Lung (tissue), 12 donors: ENCODE results near the gene MAL. TPM values are rescaled to one million over a fixed set of nuclear protein-coding genes. Genes with fewer than 3 reads are reported as not detected.

Experiments used
- ATAC-seq: fragments of 200-7000 bp; cut with Tn5 transposase; one replicate; pipeline ENCODE4 v1.9.1; 2020; ENCODE audit warnings: moderate number of reproducible peaks; ENCODE audit not compliant: insufficient read depth, low FRiP score
- DNase-seq, 3 donors: peaks; one replicate each; pipeline ENCODE4 v3.0.0-alpha.2; 2013 to 2017
- H3K27ac ChIP-seq, 2 donors: one replicate each; pipeline ENCODE4 v1.5.1; 2013; ENCODE audit warnings: mild to moderate bottlenecking in 2 of 2, moderate library complexity in 2 of 2, control low read depth in 1 of 2, inconsistent platforms in 1 of 2, low read depth in 1 of 2, low read length in 1 of 2
- H3K27me3 ChIP-seq, 3 donors: one replicate each; pipeline ENCODE4 v1.5.1; 2013; ENCODE audit warnings: low read length in 2 of 3; ENCODE audit not compliant: control insufficient read depth in 3 of 3, insufficient read depth in 3 of 3
- H3K36me3 ChIP-seq, 4 donors: one replicate each; pipeline ENCODE4 v1.5.1; 2013; ENCODE audit warnings: low read length in 4 of 4, mild to moderate bottlenecking in 1 of 4, moderate library complexity in 1 of 4; ENCODE audit not compliant: control insufficient read depth in 4 of 4, insufficient read depth in 4 of 4
- H3K4me1 ChIP-seq, 5 donors: one replicate each; pipeline ENCODE4 v1.5.1; 2013; ENCODE audit warnings: low read length in 5 of 5, mild to moderate bottlenecking in 2 of 5, moderate library complexity in 1 of 5; ENCODE audit not compliant: control insufficient read depth in 5 of 5, insufficient read depth in 5 of 5
- H3K4me3 ChIP-seq: one replicate; pipeline ENCODE4 v1.5.1; 2013; ENCODE audit warnings: mild to moderate bottlenecking, control low read depth, moderate library complexity
- H3K9ac ChIP-seq, 2 donors: one replicate each; pipeline ENCODE4 v1.5.1; 2013; ENCODE audit warnings: low read length in 2 of 2, control low read depth in 1 of 2; ENCODE audit not compliant: insufficient read depth in 1 of 2
- H3K9me3 ChIP-seq, 4 donors: one replicate each; pipeline ENCODE4 v1.5.1; 2013; ENCODE audit warnings: low read length in 3 of 4, mild to moderate bottlenecking in 1 of 4, moderate library complexity in 1 of 4; ENCODE audit not compliant: control insufficient read depth in 4 of 4, insufficient read depth in 3 of 4
- CTCF ChIP-seq: IDR thresholded peaks from 2 replicates; pipeline ENCODE4 v1.5.1; 2012; ENCODE audit warnings: mild to moderate bottlenecking; ENCODE audit errors: control extremely low read depth, extremely low read depth
- WGBS, 2 donors: extraction: QIAGEN DNeasy Blood & Tissue Kit; methylation state at CpG; one replicate each; pipeline ENCODE4 v1.1.7; 2013; 5-methylcytosine and 5-hydroxymethylcytosine counted together
- polyA plus RNA-seq, 2 donors: library from polyadenylated mRNA; stranded (reverse); fragments of 200-250 nt; gene quantifications; one replicate each; pipeline ENCODE4 v1.2.1, GENCODE V29; 2013
- total RNA-seq, 2 donors: library from RNA; depleted of rRNA in 1 of 2; stranded (reverse); fragments of >200 nt in 1 of 2; gene quantifications; one replicate each; pipeline ENCODE4 v1.2.1, GENCODE V29; 2014 to 2021
- donor health status: control.
- donor health status: control.
- donor health status: Bipolar disorder and iron deficiency.
- donor health status: healthy.
- donor health status: DM: yes; HTN: yes; CAD: no.

MAL gene
- total and polyA plus RNA-seq, 4 donors = 1.3 to 19.0 (median 10.5) TPM

- H3K36me3 ChIP-seq = no peaks in the 10 kb centered on the region
- DNase-seq (no peak), ATAC-seq (peak; percentile 4)
- WGBS, 2 donors = 52 to 70% methylated on average over 7 of the region's 7 CpGs
- peak overlapping the region in 1 of 2 donors; percentile 6 for H3K27ac ChIP-seq
- H3K9ac ChIP-seq = no peak overlapping the region
- H3K4me1 ChIP-seq = peaks cover 0 to 32% (median 14%) of the 10 kb centered on the region in 5 donors
- H3K4me3 ChIP-seq = no peak overlapping the region
- TF ChIP-seq CTCF = no peak
- H3K27me3 ChIP-seq = no peaks in the 10 kb centered on the region
- no peaks in the 10 kb centered on the region for H3K9me3 ChIP-seq
Observed at GRCh38 chr2:95042472-95043271, 17.2 kb downstream of the MAL start.

- no peaks in the 10 kb centered on the region for H3K36me3 ChIP-seq
- DNase-seq (peak; percentile 98 to 100 (median 99)), ATAC-seq (peak; percentile 78)
- no peak overlapping the region for H3K4me3 ChIP-seq
- no peak for TF ChIP-seq CTCF
- H3K27me3 ChIP-seq = no peaks in the 10 kb centered on the region
- no peaks in the 10 kb centered on the region for H3K9me3 ChIP-seq
- no peak overlapping the region for H3K9ac ChIP-seq
- 37 to 47% methylated on average over 17 of the region's 17 CpGs for WGBS, 2 donors
- H3K4me1 ChIP-seq = peaks cover 0 to 32% (median 14%) of the 10 kb centered on the region in 5 donors
- H3K27ac ChIP-seq = peak overlapping the region; percentile 54 to 69
Observed at GRCh38 chr2:95043300-95044093, 18.0 kb downstream of the MAL start.

- Histone ChIP-seq H3K9ac (no peak overlapping the region), H3K4me1 (peaks cover 0 to 37% (median 20%) of the 10 kb centered on the region in 5 donors)
- no peak for DNase-seq
Observed at GRCh38 chr2:95044601-95045000, 19.1 kb downstream of the MAL start.

More at GRCh38 chr2:95044601-95045000, 19.1 kb downstream of the MAL start:
- H3K36me3 ChIP-seq = no peaks in the 10 kb centered on the region
- no peak overlapping the region for H3K27ac ChIP-seq
- no peak for ATAC-seq
- WGBS, 2 donors = 72 to 73% methylated on average over 5 of the region's 5 CpGs
- no peaks in the 10 kb centered on the region for H3K27me3 ChIP-seq
- no peaks in the 10 kb centered on the region for H3K9me3 ChIP-seq
- TF ChIP-seq CTCF = no peak
- no peak overlapping the region for H3K4me3 ChIP-seq
